ENCODE data around the gene DVL2. TPM values are rescaled to one million over a fixed set of nuclear protein-coding genes. Genes with fewer than 3 reads are reported as not detected.
A peak's percentile ranks its signal among the peaks of the same experiment; 100 is the strongest.

Gene DVL2
- total and polyA plus RNA-seq, 4 donors: 22.2 to 57.5 (median 35.2) TPM

DNA sequence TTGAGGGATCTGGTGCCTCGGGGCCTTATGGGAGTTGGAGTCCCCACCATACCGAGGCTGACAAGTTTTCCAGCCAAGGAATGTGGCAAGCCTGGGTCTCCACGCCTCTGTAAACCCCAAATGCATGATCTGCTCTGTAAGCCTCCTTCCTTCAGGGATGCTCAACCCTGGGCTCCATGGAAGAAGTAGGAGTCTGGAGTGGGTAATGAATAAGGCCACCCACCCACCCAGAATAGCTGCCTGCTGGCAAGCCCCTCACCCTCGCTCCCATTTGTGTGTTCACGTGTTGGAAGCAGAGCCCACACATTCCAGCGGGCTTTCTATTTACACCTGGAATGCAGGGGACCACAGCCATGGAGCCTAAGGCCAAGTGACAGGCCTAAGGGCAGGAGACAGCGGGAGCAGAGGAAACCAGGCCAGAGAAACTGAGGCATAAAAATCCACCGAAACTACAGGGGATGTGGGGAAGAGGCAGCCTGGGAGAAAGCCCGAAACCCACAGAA is 19.1 kb downstream of the DVL2 start:
- Histone ChIP-seq H3K36me3 (ENCODE audit: control insufficient read depth in 4 of 4, insufficient read depth in 4 of 4, low read length in 4 of 4) (no peaks in the 10 kb centered on the region), H3K9ac (ENCODE audit: insufficient read depth in 1 of 2, low read length in 2 of 2) (peak overlapping the region in 1 of 2 donors; percentile 0), H3K4me3 (no peak overlapping the region), H3K4me1 (ENCODE audit: control insufficient read depth in 5 of 5, insufficient read depth in 5 of 5, low read length in 5 of 5) (peaks cover 6 to 58% (median 16%) of the 10 kb centered on the region in 5 donors), H3K27ac (ENCODE audit: low read depth in 1 of 2, low read length in 1 of 2) (peak overlapping the region in 1 of 2 donors; percentile 71), H3K9me3 (ENCODE audit: control insufficient read depth in 4 of 4, insufficient read depth in 3 of 4, low read length in 3 of 4) (no peaks in the 10 kb centered on the region), H3K27me3 (ENCODE audit: control insufficient read depth in 3 of 3, insufficient read depth in 3 of 3, low read length in 2 of 3) (no peaks in the 10 kb centered on the region)
- TF ChIP-seq CTCF (IDR thresholded peaks at IDR 0.05; ENCODE audit: control extremely low read depth, extremely low read depth): no peak
- DNase-seq (peak in 1 of 3 donors; percentile 98), ATAC-seq (ENCODE audit: insufficient read depth, low FRiP score) (no peak)
- WGBS, 2 donors: 26 to 31% methylated on average over 9 of the region's 9 CpGs

GRCh38 chr17:7214300-7215135 is 19.8 kb downstream of the DVL2 start:
- WGBS, 2 donors: 0 to 1% methylated on average over 44 to 45 of the region's 45 CpGs
- H3K9me3 ChIP-seq (ENCODE audit: control insufficient read depth in 4 of 4, insufficient read depth in 3 of 4, low read length in 3 of 4): no peaks in the 10 kb centered on the region
- ATAC-seq (ENCODE audit: insufficient read depth, low FRiP score) (peak; percentile 92), DNase-seq (peak; percentile 99 to 100 (median 99))
- no peaks in the 10 kb centered on the region for H3K27me3 ChIP-seq (ENCODE audit: control insufficient read depth in 3 of 3, insufficient read depth in 3 of 3, low read length in 2 of 3)
- peak overlapping the region; percentile 28 to 67 for H3K27ac ChIP-seq (ENCODE audit: low read depth in 1 of 2, low read length in 1 of 2)
- peaks cover 6 to 57% (median 16%) of the 10 kb centered on the region in 5 donors for H3K4me1 ChIP-seq (ENCODE audit: control insufficient read depth in 5 of 5, insufficient read depth in 5 of 5, low read length in 5 of 5)
- H3K36me3 ChIP-seq (ENCODE audit: control insufficient read depth in 4 of 4, insufficient read depth in 4 of 4, low read length in 4 of 4): no peaks in the 10 kb centered on the region
- peak; percentile 8 for TF ChIP-seq CTCF (IDR thresholded peaks at IDR 0.05; ENCODE audit: control extremely low read depth, extremely low read depth)
- peak overlapping the region in 1 of 2 donors; percentile 72 for H3K9ac ChIP-seq (ENCODE audit: insufficient read depth in 1 of 2, low read length in 2 of 2)
- peak overlapping the region; percentile 36 for H3K4me3 ChIP-seq

DNA sequence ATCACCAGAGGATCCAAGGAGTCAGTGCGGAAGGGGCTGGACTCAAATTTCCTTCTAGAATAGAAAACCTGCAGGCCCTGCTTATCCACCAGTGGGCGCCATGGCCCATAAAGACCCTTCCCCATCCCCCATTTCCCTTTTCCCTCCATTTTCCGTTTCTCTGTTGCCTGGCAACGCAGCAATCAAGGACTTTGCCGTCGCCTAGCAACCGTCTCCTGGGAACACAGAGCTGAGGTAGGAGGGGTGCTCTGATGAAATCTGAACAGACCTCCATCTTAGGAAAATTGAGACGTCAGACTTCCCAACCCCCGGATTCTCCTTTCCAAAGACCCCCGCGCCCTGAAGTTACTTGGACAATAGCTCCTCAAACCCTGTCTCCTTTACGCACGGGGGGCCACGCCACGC is 20.4 kb downstream of the DVL2 start:
- no peaks in the 10 kb centered on the region for H3K27me3 ChIP-seq (ENCODE audit: control insufficient read depth in 3 of 3, insufficient read depth in 3 of 3, low read length in 2 of 3)
- peak overlapping the region in 1 of 2 donors; percentile 11 for H3K9ac ChIP-seq (ENCODE audit: insufficient read depth in 1 of 2, low read length in 2 of 2)
- no peaks in the 10 kb centered on the region for H3K36me3 ChIP-seq (ENCODE audit: control insufficient read depth in 4 of 4, insufficient read depth in 4 of 4, low read length in 4 of 4)
- peaks cover 6 to 53% (median 15%) of the 10 kb centered on the region in 5 donors for H3K4me1 ChIP-seq (ENCODE audit: control insufficient read depth in 5 of 5, insufficient read depth in 5 of 5, low read length in 5 of 5)
- no peak overlapping the region for H3K27ac ChIP-seq (ENCODE audit: low read depth in 1 of 2, low read length in 1 of 2)
- ATAC-seq (ENCODE audit: insufficient read depth, low FRiP score) (no peak), DNase-seq (peak; percentile 93 to 97 (median 94))
- TF ChIP-seq CTCF (IDR thresholded peaks at IDR 0.05; ENCODE audit: control extremely low read depth, extremely low read depth): no peak
- H3K9me3 ChIP-seq (ENCODE audit: control insufficient read depth in 4 of 4, insufficient read depth in 3 of 4, low read length in 3 of 4): no peaks in the 10 kb centered on the region
- peak overlapping the region; percentile 34 for H3K4me3 ChIP-seq
- 3 to 4% methylated on average over 15 of the region's 15 CpGs for WGBS, 2 donors

Measured in lung (tissue), 12 donors.